HG03558 (cell line): Measurements from ENCODE around the gene NUDT6.
"Not testable (repeated sequence)": the region's sequence is repeated elsewhere in the genome, so short reads cannot be mapped to it uniquely, and the experiment has no call there.

ENCODE experiments used
- ATAC-seq: cut with Tn5 transposase; IDR thresholded peaks from one replicate; pipeline ENCODE4 v1.9.1; 2021; ENCODE audit warnings: moderate number of reproducible peaks; ENCODE audit not compliant: unreplicated experiment; ENCODE audit errors: extremely low read depth

NUDT6 gene

DNA sequence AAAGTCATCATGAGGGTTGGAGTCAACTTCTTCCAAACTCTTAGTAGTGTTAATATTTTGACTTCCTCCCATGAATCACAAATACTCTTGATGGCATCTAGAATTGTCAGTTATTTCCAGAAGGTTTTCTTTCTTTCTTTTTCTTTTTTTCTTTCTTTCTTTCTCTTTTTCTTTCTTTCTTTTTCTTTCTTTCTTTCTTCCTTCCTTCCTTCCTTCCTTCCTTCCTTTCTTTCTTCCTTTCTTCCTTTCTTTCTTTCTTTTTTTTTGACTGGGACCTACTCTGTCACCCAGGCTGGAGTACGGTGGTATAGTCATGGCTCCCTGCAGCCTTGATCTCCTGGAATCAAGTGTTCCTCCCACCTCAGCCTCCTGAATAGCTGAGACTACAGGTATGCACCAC is 78.0 kb downstream of the NUDT6 start:
- not testable (repeated sequence) for ATAC-seq

DNA sequence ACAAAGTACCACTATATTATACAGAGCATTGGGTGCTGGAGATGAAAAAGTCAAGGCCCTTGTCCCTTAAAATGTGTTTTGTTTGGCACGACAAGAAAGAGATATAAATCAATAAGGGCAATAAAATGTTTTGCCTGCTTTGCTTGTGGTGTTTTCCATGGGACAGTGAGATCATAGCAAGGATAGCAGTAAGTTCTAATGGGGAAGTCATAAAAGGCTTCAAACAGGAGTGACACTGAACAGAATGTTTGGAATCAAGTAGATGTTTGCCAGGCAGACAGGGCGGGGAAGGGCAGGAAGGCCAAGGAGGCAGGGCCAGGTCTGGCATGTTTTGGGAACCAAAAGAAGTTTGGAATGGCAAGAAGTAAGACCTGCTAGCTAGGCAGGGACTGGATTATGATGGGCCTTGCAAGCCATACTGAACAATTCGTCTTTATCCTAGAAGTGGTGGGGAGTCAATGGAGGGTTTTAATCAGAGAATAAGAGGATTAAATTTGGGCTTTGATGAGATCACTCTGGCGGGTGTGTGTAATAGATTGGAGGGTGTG is 79.3 kb downstream of the NUDT6 start:
- ATAC-seq: no peak
